Left kidney (tissue), 2 donors: ENCODE measurements around the gene TSEN2. TPM values are rescaled to one million over a fixed set of nuclear protein-coding genes. Genes with fewer than 3 reads are reported as not detected.
"Not testable (repeated sequence)": the region's sequence is repeated elsewhere in the genome, so short reads cannot be mapped to it uniquely, and the experiment has no call there.

Source experiments
- DNase-seq: peaks from one replicate; pipeline ENCODE4 v3.0.0-alpha.2; 2013
- polyA plus RNA-seq: library from polyadenylated mRNA; unstranded; fragments of 120-200 nt; gene quantifications from one replicate; pipeline ENCODE4 v1.2.1, GENCODE V29; 2013; ENCODE audit not compliant: insufficient read length

TSEN2 gene
- polyA plus RNA-seq, 1 donor: 34.9 TPM

GRCh38 chr3:12451960-12452359 lies 32.3 kb upstream of the TSEN2 start:
- DNase-seq: no peak

- DNase-seq: no peak
Measured at GRCh38 chr3:12452361-12453330, 31.6 kb upstream of the TSEN2 start.

GRCh38 chr3:12454076-12454815 lies 30.0 kb upstream of the TSEN2 start:
- DNase-seq: no peak

- no peak for DNase-seq
Measured at GRCh38 chr3:12454816-12455121, 29.5 kb upstream of the TSEN2 start.

- no peak for DNase-seq
Measured at GRCh38 chr3:12455740-12456139, 28.5 kb upstream of the TSEN2 start.

- DNase-seq: no peak
Measured at GRCh38 chr3:12456441-12456840, 27.8 kb upstream of the TSEN2 start.

GRCh38 chr3:12457380-12457779 lies 26.9 kb upstream of the TSEN2 start:
- not testable (repeated sequence) for DNase-seq

GRCh38 chr3:12458901-12459300 lies 25.4 kb upstream of the TSEN2 start:
- no peak for DNase-seq

- no peak for DNase-seq
Measured at GRCh38 chr3:12460127-12460526, 24.2 kb upstream of the TSEN2 start.

- DNase-seq: no peak
Measured at GRCh38 chr3:12461097-12461649, 23.1 kb upstream of the TSEN2 start.

- no peak for DNase-seq
Measured at GRCh38 chr3:12462159-12462947, 21.9 kb upstream of the TSEN2 start.

GRCh38 chr3:12463686-12464085 lies 20.6 kb upstream of the TSEN2 start:
- no peak for DNase-seq

- no peak for DNase-seq
Measured at GRCh38 chr3:12464181-12464580, 20.1 kb upstream of the TSEN2 start.

GRCh38 chr3:12465151-12465835 lies 19.0 kb upstream of the TSEN2 start:
- DNase-seq: no peak

- no peak for DNase-seq
Measured at GRCh38 chr3:12465836-12466225, 18.4 kb upstream of the TSEN2 start.

GRCh38 chr3:12467746-12468145 lies 16.5 kb upstream of the TSEN2 start:
- DNase-seq: no peak

GRCh38 chr3:12468276-12468675 lies 16.0 kb upstream of the TSEN2 start:
- DNase-seq: no peak

GRCh38 chr3:12468757-12469156 lies 15.5 kb upstream of the TSEN2 start:
- DNase-seq: no peak

GRCh38 chr3:12469222-12469621 lies 15.1 kb upstream of the TSEN2 start:
- DNase-seq: not testable (repeated sequence)

- DNase-seq: no peak
Measured at GRCh38 chr3:12470111-12470510, 14.2 kb upstream of the TSEN2 start.

- no peak for DNase-seq
Measured at GRCh38 chr3:12470680-12471079, 13.6 kb upstream of the TSEN2 start.

GRCh38 chr3:12471241-12471640 lies 13.0 kb upstream of the TSEN2 start:
- no peak for DNase-seq
